ENCODE results near the gene PHLPP2.

The PHLPP2 gene

DNA sequence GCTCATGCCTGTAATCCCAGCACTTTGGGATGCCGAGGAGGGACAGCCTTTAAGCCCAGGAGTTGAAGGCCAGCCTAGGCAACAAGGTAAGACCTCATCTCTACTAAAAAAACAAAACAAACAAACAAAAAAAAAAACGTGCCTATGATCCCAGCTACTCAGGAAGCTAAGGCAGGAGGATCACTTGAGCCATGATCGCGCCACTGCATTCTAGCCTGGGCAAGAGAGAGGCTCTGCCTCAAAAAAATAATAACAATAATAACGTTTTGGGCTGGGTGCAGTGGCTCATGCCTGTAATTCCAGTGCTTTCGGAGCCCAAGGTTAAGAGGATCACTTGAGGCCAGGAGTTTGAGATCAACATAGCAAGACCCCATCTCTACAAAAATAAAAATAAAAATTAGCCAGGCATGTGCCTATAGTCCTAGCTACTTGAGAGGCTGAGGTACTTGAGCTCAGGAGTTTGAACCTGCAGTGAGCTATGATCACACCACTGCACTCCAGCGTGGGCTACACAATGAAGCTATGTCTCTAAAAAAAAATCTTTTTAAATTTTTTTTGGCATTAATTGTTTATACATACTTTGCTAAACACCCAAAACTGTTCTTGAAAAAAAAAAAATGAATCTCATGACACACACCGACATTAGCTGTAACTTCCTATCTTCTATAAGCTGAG, 3.3 kb downstream of the PHLPP2 start:
- Histone ChIP-seq H3K27ac (ENCODE audit: low read length) (no peak overlapping the region), H3K36me3 (ENCODE audit: control insufficient read depth in 2 of 2, insufficient read depth in 2 of 2, low read length in 2 of 2) (no peaks in the 10 kb centered on the region), H3K4me3 (ENCODE audit: low read length in 2 of 2) (no peak overlapping the region), H3K4me1 (ENCODE audit: control insufficient read depth, insufficient read depth, low read length) (peaks cover 11% of the 10 kb centered on the region), H3K27me3 (ENCODE audit: control insufficient read depth in 1 of 2, insufficient read depth in 2 of 2, low read length in 2 of 2) (no peaks in the 10 kb centered on the region), H3K9me3 (ENCODE audit: control insufficient read depth in 2 of 2, low read length in 2 of 2) (no peaks in the 10 kb centered on the region), H3K9ac (ENCODE audit: low read length in 2 of 2) (no peak overlapping the region)

DNA sequence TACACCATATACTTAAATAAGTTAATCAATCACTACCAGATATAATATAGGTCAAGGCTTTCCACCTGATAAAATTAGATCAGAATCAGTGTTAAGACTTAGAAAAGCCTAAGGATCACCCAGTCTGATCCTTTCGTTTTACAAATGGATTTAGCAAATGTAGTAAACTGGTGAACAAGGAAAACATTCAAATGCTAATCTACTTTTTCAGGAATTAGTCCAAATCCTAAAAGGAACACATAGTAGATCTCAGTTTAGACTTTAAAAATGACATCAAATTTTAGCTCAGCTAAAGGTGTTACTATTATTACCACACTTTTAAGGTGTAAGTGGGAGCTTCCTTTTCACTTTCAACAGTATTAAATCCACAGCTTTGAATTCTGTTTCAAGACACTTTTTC, 12.0 kb downstream of the PHLPP2 start:
- H3K9me3 ChIP-seq (ENCODE audit: control insufficient read depth in 2 of 2, low read length in 2 of 2), result no peaks in the 10 kb centered on the region
- H3K4me1 ChIP-seq (ENCODE audit: control insufficient read depth, insufficient read depth, low read length), result no peaks in the 10 kb centered on the region
- H3K36me3 ChIP-seq (ENCODE audit: control insufficient read depth in 2 of 2, insufficient read depth in 2 of 2, low read length in 2 of 2), result peaks cover 2% of the 10 kb centered on the region in 2 donors
- H3K4me3 ChIP-seq (ENCODE audit: low read length in 2 of 2), result no peak overlapping the region
- no peak overlapping the region for H3K9ac ChIP-seq (ENCODE audit: low read length in 2 of 2)
- no peaks in the 10 kb centered on the region for H3K27me3 ChIP-seq (ENCODE audit: control insufficient read depth in 1 of 2, insufficient read depth in 2 of 2, low read length in 2 of 2)
- no peak overlapping the region for H3K27ac ChIP-seq (ENCODE audit: low read length)

DNA sequence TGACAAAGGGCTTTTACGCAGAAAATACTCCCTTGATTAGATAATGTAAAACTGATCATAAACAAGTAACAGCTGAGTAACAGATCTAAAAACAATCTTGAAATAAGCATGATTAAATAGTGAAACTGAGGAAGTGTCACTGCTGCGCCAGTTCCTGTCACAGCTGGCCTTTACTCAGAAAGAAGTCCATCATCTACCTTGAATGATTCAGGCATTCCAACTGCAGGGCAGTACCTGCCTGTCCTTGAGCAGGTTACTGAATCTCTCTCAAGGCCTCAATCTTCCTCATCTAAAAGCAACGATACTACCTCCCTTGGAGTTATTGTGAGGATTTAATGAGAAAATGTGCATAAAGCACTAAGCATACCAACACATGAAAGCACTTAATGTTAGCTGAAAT, 12.7 kb downstream of the PHLPP2 start:
- Histone ChIP-seq H3K4me3 (ENCODE audit: low read length in 2 of 2) (no peak overlapping the region), H3K9ac (ENCODE audit: low read length in 2 of 2) (no peak overlapping the region), H3K36me3 (ENCODE audit: control insufficient read depth in 2 of 2, insufficient read depth in 2 of 2, low read length in 2 of 2) (peaks cover 2% of the 10 kb centered on the region in 2 donors), H3K27ac (ENCODE audit: low read length) (no peak overlapping the region), H3K9me3 (ENCODE audit: control insufficient read depth in 2 of 2, low read length in 2 of 2) (no peaks in the 10 kb centered on the region), H3K27me3 (ENCODE audit: control insufficient read depth in 1 of 2, insufficient read depth in 2 of 2, low read length in 2 of 2) (no peaks in the 10 kb centered on the region), H3K4me1 (ENCODE audit: control insufficient read depth, insufficient read depth, low read length) (no peaks in the 10 kb centered on the region)

DNA sequence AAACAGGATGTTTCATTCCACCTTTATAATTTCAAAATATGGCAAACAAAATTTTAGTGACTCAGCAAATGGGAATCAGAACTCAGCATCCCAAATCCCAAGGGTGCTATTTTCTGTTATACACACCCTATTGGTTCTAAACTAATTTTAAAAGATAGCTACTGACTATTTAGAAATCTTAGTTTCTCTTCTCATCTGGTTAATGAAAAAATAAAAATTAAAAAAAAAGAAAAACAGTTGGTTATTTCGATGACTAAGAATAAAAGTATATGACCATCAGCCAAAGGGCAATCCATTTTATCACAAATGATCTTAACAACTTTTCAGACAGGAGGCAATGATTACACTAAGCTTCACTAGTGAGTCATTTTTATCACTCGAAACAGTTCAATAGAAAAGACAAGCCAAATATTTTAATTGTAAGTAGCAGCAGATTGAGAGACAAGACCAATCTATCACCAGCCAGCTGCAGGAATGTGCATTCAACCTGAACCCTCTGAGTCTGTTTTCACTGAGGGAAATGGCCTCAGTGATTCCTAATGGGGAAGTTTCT, 15.2 kb downstream of the PHLPP2 start:
- H3K27me3 ChIP-seq (ENCODE audit: control insufficient read depth in 1 of 2, insufficient read depth in 2 of 2, low read length in 2 of 2), result no peaks in the 10 kb centered on the region
- H3K9me3 ChIP-seq (ENCODE audit: control insufficient read depth in 2 of 2, low read length in 2 of 2), result no peaks in the 10 kb centered on the region
- no peaks in the 10 kb centered on the region for H3K4me1 ChIP-seq (ENCODE audit: control insufficient read depth, insufficient read depth, low read length)
- no peak overlapping the region for H3K9ac ChIP-seq (ENCODE audit: low read length in 2 of 2)
- peaks cover 0 to under 1% of the 10 kb centered on the region in 2 donors for H3K36me3 ChIP-seq (ENCODE audit: control insufficient read depth in 2 of 2, insufficient read depth in 2 of 2, low read length in 2 of 2)
- no peak overlapping the region for H3K4me3 ChIP-seq (ENCODE audit: low read length in 2 of 2)
- no peak overlapping the region for H3K27ac ChIP-seq (ENCODE audit: low read length)

DNA sequence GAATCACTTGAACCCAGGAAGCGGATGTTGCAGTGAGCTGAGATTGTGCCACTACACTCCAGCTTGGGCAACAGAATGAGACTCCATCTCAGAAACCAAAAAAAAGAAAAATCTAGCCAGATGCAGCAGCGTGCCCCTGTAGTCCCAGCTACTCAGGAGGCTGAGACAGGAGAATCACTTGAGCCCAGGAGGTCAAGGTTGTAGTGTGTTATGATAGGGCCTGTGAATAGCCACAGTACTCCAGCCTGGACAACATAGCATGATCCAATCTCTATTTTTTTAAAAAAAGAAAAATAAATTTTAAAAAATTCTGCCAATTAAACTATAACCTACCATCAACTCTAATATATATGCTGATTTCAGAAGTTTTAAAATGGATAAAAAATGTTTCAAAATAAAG, 15.8 kb downstream of the PHLPP2 start:
- Histone ChIP-seq H3K27ac (ENCODE audit: low read length) (no peak overlapping the region), H3K4me1 (ENCODE audit: control insufficient read depth, insufficient read depth, low read length) (no peaks in the 10 kb centered on the region), H3K4me3 (ENCODE audit: low read length in 2 of 2) (no peak overlapping the region), H3K27me3 (ENCODE audit: control insufficient read depth in 1 of 2, insufficient read depth in 2 of 2, low read length in 2 of 2) (no peaks in the 10 kb centered on the region), H3K9ac (ENCODE audit: low read length in 2 of 2) (no peak overlapping the region), H3K9me3 (ENCODE audit: control insufficient read depth in 2 of 2, low read length in 2 of 2) (no peaks in the 10 kb centered on the region), H3K36me3 (ENCODE audit: control insufficient read depth in 2 of 2, insufficient read depth in 2 of 2, low read length in 2 of 2) (no peaks in the 10 kb centered on the region)

DNA sequence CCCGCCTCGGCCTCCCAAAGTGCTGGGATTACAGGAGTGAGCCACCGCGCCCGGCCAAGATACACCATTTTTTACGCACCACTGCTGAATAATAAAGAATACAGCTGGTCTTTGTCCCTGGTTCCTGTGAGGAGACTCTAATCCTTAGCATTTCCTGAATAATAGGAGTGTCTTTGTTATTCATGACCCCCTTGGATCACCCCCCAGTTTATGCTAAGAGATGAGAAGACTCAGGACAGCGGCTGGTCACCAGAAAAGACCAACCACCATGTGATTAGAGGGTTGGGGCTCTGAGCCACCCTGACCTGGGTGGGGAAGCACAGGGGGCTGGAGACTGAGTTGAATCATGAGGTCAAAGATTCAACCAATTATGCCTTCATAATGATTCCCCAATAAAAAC, 17.3 kb downstream of the PHLPP2 start:
- Histone ChIP-seq H3K27me3 (ENCODE audit: control insufficient read depth in 1 of 2, insufficient read depth in 2 of 2, low read length in 2 of 2) (no peaks in the 10 kb centered on the region), H3K9me3 (ENCODE audit: control insufficient read depth in 2 of 2, low read length in 2 of 2) (no peaks in the 10 kb centered on the region), H3K9ac (ENCODE audit: low read length in 2 of 2) (no peak overlapping the region), H3K36me3 (ENCODE audit: control insufficient read depth in 2 of 2, insufficient read depth in 2 of 2, low read length in 2 of 2) (no peaks in the 10 kb centered on the region), H3K4me3 (ENCODE audit: low read length in 2 of 2) (no peak overlapping the region), H3K4me1 (ENCODE audit: control insufficient read depth, insufficient read depth, low read length) (no peaks in the 10 kb centered on the region), H3K27ac (ENCODE audit: low read length) (no peak overlapping the region)

DNA sequence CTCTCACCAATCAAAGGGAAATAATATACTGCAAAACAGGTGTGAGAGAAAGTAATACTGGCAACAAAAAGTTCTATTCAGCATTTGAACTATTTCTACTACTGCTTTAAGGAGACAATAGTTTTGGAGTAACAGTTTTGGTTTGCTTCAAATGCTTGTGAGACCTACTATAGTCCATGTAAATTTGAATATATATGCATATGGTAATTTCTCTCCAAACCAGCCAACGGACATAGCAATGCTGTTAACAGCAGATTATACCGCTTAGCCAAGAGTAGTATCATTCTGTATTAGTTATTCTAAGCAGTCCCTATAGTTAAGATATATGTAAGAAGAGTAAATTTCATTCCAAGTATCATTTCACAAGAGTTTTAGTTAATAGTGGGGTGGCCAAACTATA, 18.5 kb downstream of the PHLPP2 start:
- Histone ChIP-seq H3K9me3 (ENCODE audit: control insufficient read depth in 2 of 2, low read length in 2 of 2) (no peaks in the 10 kb centered on the region), H3K4me1 (ENCODE audit: control insufficient read depth, insufficient read depth, low read length) (no peaks in the 10 kb centered on the region), H3K27ac (ENCODE audit: low read length) (no peak overlapping the region), H3K27me3 (ENCODE audit: control insufficient read depth in 1 of 2, insufficient read depth in 2 of 2, low read length in 2 of 2) (no peaks in the 10 kb centered on the region), H3K9ac (ENCODE audit: low read length in 2 of 2) (no peak overlapping the region), H3K36me3 (ENCODE audit: control insufficient read depth in 2 of 2, insufficient read depth in 2 of 2, low read length in 2 of 2) (no peaks in the 10 kb centered on the region), H3K4me3 (ENCODE audit: low read length in 2 of 2) (no peak overlapping the region)

DNA sequence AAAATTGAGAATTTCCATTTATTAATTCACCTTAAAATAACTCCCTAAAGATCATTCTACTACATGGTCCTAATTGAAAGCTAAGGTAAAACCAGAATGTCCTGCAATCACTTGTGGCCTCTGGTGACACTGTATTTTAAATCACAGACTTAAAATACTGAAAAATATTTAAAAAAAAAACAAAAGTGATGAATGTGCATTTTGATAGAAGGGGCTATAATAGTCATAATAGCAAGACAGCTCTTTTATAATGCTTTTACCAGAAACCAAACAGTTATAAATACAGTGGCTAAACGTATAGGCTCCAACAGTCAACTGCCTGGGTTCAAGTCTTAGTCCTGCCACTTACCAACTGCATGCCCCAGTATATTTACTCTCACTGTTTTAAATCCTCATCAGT, 21.2 kb downstream of the PHLPP2 start:
- H3K4me3 ChIP-seq (ENCODE audit: low read length in 2 of 2), result no peak overlapping the region
- H3K36me3 ChIP-seq (ENCODE audit: control insufficient read depth in 2 of 2, insufficient read depth in 2 of 2, low read length in 2 of 2), result peaks cover 0 to 11% of the 10 kb centered on the region in 2 donors
- H3K9me3 ChIP-seq (ENCODE audit: control insufficient read depth in 2 of 2, low read length in 2 of 2), result no peaks in the 10 kb centered on the region
- H3K27ac ChIP-seq (ENCODE audit: low read length), result no peak overlapping the region
- no peaks in the 10 kb centered on the region for H3K27me3 ChIP-seq (ENCODE audit: control insufficient read depth in 1 of 2, insufficient read depth in 2 of 2, low read length in 2 of 2)
- H3K4me1 ChIP-seq (ENCODE audit: control insufficient read depth, insufficient read depth, low read length), result no peaks in the 10 kb centered on the region
- H3K9ac ChIP-seq (ENCODE audit: low read length in 2 of 2), result no peak overlapping the region

DNA sequence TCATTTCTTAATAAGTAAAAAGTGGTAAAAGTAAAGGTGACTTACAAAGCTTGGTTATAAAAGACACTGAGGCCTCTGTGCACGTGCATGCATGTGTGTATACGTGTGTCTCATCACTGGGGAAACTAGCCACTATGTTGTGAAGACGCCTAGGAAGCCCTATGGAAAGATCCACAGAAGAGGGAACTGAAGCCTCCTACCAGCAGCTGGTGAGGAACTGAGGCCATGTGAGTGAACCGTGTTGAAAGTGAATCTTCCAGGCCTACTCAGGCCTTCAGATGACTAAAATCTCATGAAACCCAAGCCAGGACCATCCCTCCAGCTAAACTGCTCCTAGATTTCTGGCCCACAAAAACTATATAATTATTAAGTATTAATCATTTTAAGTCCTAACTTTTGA, 23.7 kb downstream of the PHLPP2 start:
- H3K9ac ChIP-seq (ENCODE audit: low read length in 2 of 2), result no peak overlapping the region

DNA sequence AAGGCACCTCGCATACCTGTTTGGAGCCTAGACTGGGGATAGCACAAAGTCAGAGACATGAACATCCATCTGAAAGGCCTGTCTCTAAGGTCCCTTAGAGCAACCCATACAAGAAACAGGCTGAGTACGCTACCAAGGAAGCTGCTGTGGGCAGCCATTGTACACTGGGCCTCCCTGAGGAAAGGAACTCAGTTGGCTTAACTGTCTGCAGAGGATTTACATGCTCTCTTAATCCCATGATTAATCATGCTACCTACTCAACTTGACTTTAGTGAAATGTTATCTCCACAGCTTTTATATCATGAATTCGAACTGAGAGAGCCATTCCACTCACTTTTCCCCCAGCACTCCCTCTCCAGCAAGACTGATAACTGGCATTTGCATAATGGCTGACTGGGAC, 26.0 kb downstream of the PHLPP2 start:
- no peak overlapping the region for H3K27ac ChIP-seq (ENCODE audit: low read length)
- H3K9ac ChIP-seq (ENCODE audit: low read length in 2 of 2), result no peak overlapping the region
- H3K4me1 ChIP-seq (ENCODE audit: control insufficient read depth, insufficient read depth, low read length), result no peaks in the 10 kb centered on the region
- H3K4me3 ChIP-seq (ENCODE audit: low read length in 2 of 2), result no peak overlapping the region
- H3K36me3 ChIP-seq (ENCODE audit: control insufficient read depth in 2 of 2, insufficient read depth in 2 of 2, low read length in 2 of 2), result peaks cover 0 to 14% of the 10 kb centered on the region in 2 donors
- no peaks in the 10 kb centered on the region for H3K9me3 ChIP-seq (ENCODE audit: control insufficient read depth in 2 of 2, low read length in 2 of 2)
- no peaks in the 10 kb centered on the region for H3K27me3 ChIP-seq (ENCODE audit: control insufficient read depth in 1 of 2, insufficient read depth in 2 of 2, low read length in 2 of 2)

More for the DNA sequence above, 23.7 kb downstream of the PHLPP2 start:
- Histone ChIP-seq H3K9me3 (ENCODE audit: control insufficient read depth in 2 of 2, low read length in 2 of 2) (no peaks in the 10 kb centered on the region), H3K4me1 (ENCODE audit: control insufficient read depth, insufficient read depth, low read length) (no peaks in the 10 kb centered on the region), H3K27me3 (ENCODE audit: control insufficient read depth in 1 of 2, insufficient read depth in 2 of 2, low read length in 2 of 2) (no peaks in the 10 kb centered on the region), H3K4me3 (ENCODE audit: low read length in 2 of 2) (no peak overlapping the region), H3K36me3 (ENCODE audit: control insufficient read depth in 2 of 2, insufficient read depth in 2 of 2, low read length in 2 of 2) (peaks cover 0 to 14% of the 10 kb centered on the region in 2 donors), H3K27ac (ENCODE audit: low read length) (no peak overlapping the region)

DNA sequence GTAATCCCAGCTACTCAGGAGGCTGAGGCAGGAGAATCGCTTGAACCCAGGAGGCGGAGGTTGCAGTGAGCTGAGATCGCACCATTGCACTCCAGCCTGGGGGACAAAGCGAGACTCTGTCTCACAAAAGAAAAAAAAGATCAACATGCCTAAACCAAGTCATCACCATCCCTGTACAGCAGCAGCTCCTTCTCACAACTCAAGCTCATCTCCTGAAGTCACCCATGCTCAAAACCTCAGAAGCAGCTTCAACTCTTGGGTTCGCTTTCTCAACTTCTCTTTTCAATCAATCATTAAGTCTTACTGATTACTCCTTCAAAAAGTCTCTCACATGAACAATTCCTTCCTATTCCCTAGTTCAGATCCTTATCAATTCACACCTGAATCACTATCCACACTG, 31.3 kb downstream of the PHLPP2 start:
- H3K36me3 ChIP-seq (ENCODE audit: control insufficient read depth in 2 of 2, insufficient read depth in 2 of 2, low read length in 2 of 2), result peaks cover 12 to 14% of the 10 kb centered on the region in 2 donors
- H3K9ac ChIP-seq (ENCODE audit: low read length in 2 of 2), result no peak overlapping the region
- H3K27me3 ChIP-seq (ENCODE audit: control insufficient read depth in 1 of 2, insufficient read depth in 2 of 2, low read length in 2 of 2), result no peaks in the 10 kb centered on the region
- H3K4me3 ChIP-seq (ENCODE audit: low read length in 2 of 2), result no peak overlapping the region
- no peaks in the 10 kb centered on the region for H3K4me1 ChIP-seq (ENCODE audit: control insufficient read depth, insufficient read depth, low read length)
- no peak overlapping the region for H3K27ac ChIP-seq (ENCODE audit: low read length)
- H3K9me3 ChIP-seq (ENCODE audit: control insufficient read depth in 2 of 2, low read length in 2 of 2), result no peaks in the 10 kb centered on the region

Measured in stomach smooth muscle (tissue), 2 donors.